NK-92 (cell line): ENCODE measurements around the gene UNC5C.

ENCODE experiments used
- DNase-seq: peaks from one replicate; lab custom pipeline; 2025; ENCODE audit not compliant: unreplicated experiment; lab: John Stamatoyannopoulos, UW

Gene UNC5C

GRCh38 chr4:95409750-95410149 lies 139.0 kb downstream of the UNC5C start:
- DNase-seq = no peak

GRCh38 chr4:95409127-95409526 lies 139.6 kb downstream of the UNC5C start:
- DNase-seq = no peak

- no peak for DNase-seq
These were observed 146.5 kb downstream of the UNC5C start for GRCh38 chr4:95402299-95402698.

- no peak for DNase-seq
These were observed 150.6 kb downstream of the UNC5C start for GRCh38 chr4:95398217-95398616.

GRCh38 chr4:95394752-95395306 lies 153.9 kb downstream of the UNC5C start:
- no peak for DNase-seq

GRCh38 chr4:95393821-95394220 lies 155.0 kb downstream of the UNC5C start:
- no peak for DNase-seq

GRCh38 chr4:95388911-95389310 lies 159.9 kb downstream of the UNC5C start:
- no peak for DNase-seq

- DNase-seq = no peak
These were observed 161.1 kb downstream of the UNC5C start for GRCh38 chr4:95387719-95388118.

- DNase-seq = no peak
These were observed 162.4 kb downstream of the UNC5C start for GRCh38 chr4:95386410-95386809.

GRCh38 chr4:95381843-95382580 lies 166.8 kb downstream of the UNC5C start:
- no peak for DNase-seq

- DNase-seq = no peak
These were observed 169.1 kb downstream of the UNC5C start for GRCh38 chr4:95379633-95380032.

- no peak for DNase-seq
These were observed 171.3 kb downstream of the UNC5C start for GRCh38 chr4:95377366-95377900.

- DNase-seq = no peak
These were observed 177.1 kb downstream of the UNC5C start for GRCh38 chr4:95371476-95372224.

GRCh38 chr4:95367824-95368223 lies 180.9 kb downstream of the UNC5C start:
- DNase-seq = no peak

- no peak for DNase-seq
These were observed 184.8 kb downstream of the UNC5C start for GRCh38 chr4:95363966-95364365.

- no peak for DNase-seq
These were observed 185.2 kb downstream of the UNC5C start for GRCh38 chr4:95363559-95363925.

- DNase-seq = no peak
These were observed 185.7 kb downstream of the UNC5C start for GRCh38 chr4:95362906-95363558.

GRCh38 chr4:95362066-95362465 lies 186.7 kb downstream of the UNC5C start:
- DNase-seq = no peak

- no peak for DNase-seq
These were observed 187.1 kb downstream of the UNC5C start for GRCh38 chr4:95361696-95361965.

- no peak for DNase-seq
These were observed 187.7 kb downstream of the UNC5C start for GRCh38 chr4:95360906-95361695.
